ENCODE results near the gene TNS1. TPM values are rescaled to one million over a fixed set of nuclear protein-coding genes. Genes with fewer than 3 reads are reported as not detected.

The TNS1 gene
- total and polyA plus RNA-seq, 4 donors = 67.0 to 377 (median 208) TPM

GRCh38 chr2:217839073-217839749 lies 163.6 kb downstream of the TNS1 start:
- peaks cover 8 to 50% (median 42%) of the 10 kb centered on the region in 4 donors for H3K36me3 ChIP-seq (ENCODE audit: control insufficient read depth in 4 of 4, insufficient read depth in 4 of 4, low read length in 4 of 4)

DNA sequence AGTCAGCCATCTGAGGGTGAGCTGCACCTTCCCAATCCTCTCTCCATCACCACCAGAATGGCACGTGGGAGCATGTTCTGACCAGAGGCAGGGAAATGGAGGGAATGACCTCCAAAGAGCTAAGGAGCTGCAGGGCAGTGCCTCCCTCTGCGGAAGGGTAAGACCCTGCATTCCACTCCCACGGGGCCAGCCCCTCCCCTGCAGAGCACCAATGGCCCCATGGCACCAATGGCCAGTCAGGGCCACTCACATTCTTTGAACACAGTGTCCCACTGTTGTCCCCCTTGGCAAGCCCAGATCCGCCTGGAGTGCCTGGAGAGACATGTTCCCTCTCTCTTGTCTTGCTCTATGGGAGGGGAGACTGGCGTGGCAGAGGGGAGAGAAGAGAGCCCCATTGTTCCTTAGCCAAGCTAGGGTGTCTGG lies 164.4 kb downstream of the TNS1 start:
- Histone ChIP-seq H3K9me3 (ENCODE audit: control insufficient read depth in 4 of 4, insufficient read depth in 3 of 4, low read length in 3 of 4) (no peaks in the 10 kb centered on the region), H3K27ac (ENCODE audit: low read depth in 1 of 2, low read length in 1 of 2) (peak overlapping the region; percentile 80 to 86), H3K4me3 (no peak overlapping the region), H3K36me3 (ENCODE audit: control insufficient read depth in 4 of 4, insufficient read depth in 4 of 4, low read length in 4 of 4) (peaks cover 8 to 55% (median 47%) of the 10 kb centered on the region in 4 donors), H3K4me1 (ENCODE audit: control insufficient read depth in 5 of 5, insufficient read depth in 5 of 5, low read length in 5 of 5) (peaks cover 33 to 72% (median 45%) of the 10 kb centered on the region in 5 donors), H3K27me3 (ENCODE audit: control insufficient read depth in 3 of 3, insufficient read depth in 3 of 3, low read length in 2 of 3) (no peaks in the 10 kb centered on the region), H3K9ac (ENCODE audit: insufficient read depth in 1 of 2, low read length in 2 of 2) (no peak overlapping the region)
- WGBS, 2 donors = 73 to 84% methylated on average over 5 of the region's 5 CpGs
- TF ChIP-seq, protein P1, sequence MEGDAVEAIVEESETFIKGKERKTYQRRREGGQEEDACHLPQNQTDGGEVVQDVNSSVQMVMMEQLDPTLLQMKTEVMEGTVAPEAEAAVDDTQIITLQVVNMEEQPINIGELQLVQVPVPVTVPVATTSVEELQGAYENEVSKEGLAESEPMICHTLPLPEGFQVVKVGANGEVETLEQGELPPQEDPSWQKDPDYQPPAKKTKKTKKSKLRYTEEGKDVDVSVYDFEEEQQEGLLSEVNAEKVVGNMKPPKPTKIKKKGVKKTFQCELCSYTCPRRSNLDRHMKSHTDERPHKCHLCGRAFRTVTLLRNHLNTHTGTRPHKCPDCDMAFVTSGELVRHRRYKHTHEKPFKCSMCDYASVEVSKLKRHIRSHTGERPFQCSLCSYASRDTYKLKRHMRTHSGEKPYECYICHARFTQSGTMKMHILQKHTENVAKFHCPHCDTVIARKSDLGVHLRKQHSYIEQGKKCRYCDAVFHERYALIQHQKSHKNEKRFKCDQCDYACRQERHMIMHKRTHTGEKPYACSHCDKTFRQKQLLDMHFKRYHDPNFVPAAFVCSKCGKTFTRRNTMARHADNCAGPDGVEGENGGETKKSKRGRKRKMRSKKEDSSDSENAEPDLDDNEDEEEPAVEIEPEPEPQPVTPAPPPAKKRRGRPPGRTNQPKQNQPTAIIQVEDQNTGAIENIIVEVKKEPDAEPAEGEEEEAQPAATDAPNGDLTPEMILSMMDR (IDR thresholded peaks at IDR 0.05; ENCODE audit: control extremely low read depth, extremely low read depth) = no peak
- DNase-seq (no peak), ATAC-seq (ENCODE audit: insufficient read depth, low FRiP score) (no peak)

More at GRCh38 chr2:217839073-217839749, 163.6 kb downstream of the TNS1 start:
- ATAC-seq (ENCODE audit: insufficient read depth, low FRiP score) (no peak), DNase-seq (peak in 1 of 3 donors; percentile 38)
- Histone ChIP-seq H3K27me3 (ENCODE audit: control insufficient read depth in 3 of 3, insufficient read depth in 3 of 3, low read length in 2 of 3) (no peaks in the 10 kb centered on the region), H3K4me3 (no peak overlapping the region), H3K9ac (ENCODE audit: insufficient read depth in 1 of 2, low read length in 2 of 2) (no peak overlapping the region), H3K9me3 (ENCODE audit: control insufficient read depth in 4 of 4, insufficient read depth in 3 of 4, low read length in 3 of 4) (no peaks in the 10 kb centered on the region), H3K27ac (ENCODE audit: low read depth in 1 of 2, low read length in 1 of 2) (peak overlapping the region; percentile 67 to 68), H3K4me1 (ENCODE audit: control insufficient read depth in 5 of 5, insufficient read depth in 5 of 5, low read length in 5 of 5) (peaks cover 33 to 80% (median 48%) of the 10 kb centered on the region in 5 donors)
- 84 to 86% methylated on average over 10 of the region's 10 CpGs for WGBS, 2 donors
- TF ChIP-seq, protein P1 (IDR thresholded peaks at IDR 0.05; ENCODE audit: control extremely low read depth, extremely low read depth) = no peak

GRCh38 chr2:217837530-217837929 lies 165.3 kb downstream of the TNS1 start:
- Histone ChIP-seq H3K9ac (ENCODE audit: insufficient read depth in 1 of 2, low read length in 2 of 2) (no peak overlapping the region), H3K9me3 (ENCODE audit: control insufficient read depth in 4 of 4, insufficient read depth in 3 of 4, low read length in 3 of 4) (no peaks in the 10 kb centered on the region), H3K4me3 (no peak overlapping the region), H3K4me1 (ENCODE audit: control insufficient read depth in 5 of 5, insufficient read depth in 5 of 5, low read length in 5 of 5) (peaks cover 31 to 63% (median 42%) of the 10 kb centered on the region in 5 donors), H3K27me3 (ENCODE audit: control insufficient read depth in 3 of 3, insufficient read depth in 3 of 3, low read length in 2 of 3) (no peaks in the 10 kb centered on the region), H3K27ac (ENCODE audit: low read depth in 1 of 2, low read length in 1 of 2) (peak overlapping the region; percentile 80 to 86), H3K36me3 (ENCODE audit: control insufficient read depth in 4 of 4, insufficient read depth in 4 of 4, low read length in 4 of 4) (peaks cover 10 to 61% (median 54%) of the 10 kb centered on the region in 4 donors)
- TF ChIP-seq, protein P1 (IDR thresholded peaks at IDR 0.05; ENCODE audit: control extremely low read depth, extremely low read depth) = no peak
- DNase-seq = peak in 2 of 3 donors; percentile 29 to 45
- ATAC-seq (ENCODE audit: insufficient read depth, low FRiP score) = peak; percentile 4
- WGBS, 2 donors = 63 to 86% methylated on average over 8 of the region's 8 CpGs
